ENCODE measurements around the gene RBFOX2.

DNA sequence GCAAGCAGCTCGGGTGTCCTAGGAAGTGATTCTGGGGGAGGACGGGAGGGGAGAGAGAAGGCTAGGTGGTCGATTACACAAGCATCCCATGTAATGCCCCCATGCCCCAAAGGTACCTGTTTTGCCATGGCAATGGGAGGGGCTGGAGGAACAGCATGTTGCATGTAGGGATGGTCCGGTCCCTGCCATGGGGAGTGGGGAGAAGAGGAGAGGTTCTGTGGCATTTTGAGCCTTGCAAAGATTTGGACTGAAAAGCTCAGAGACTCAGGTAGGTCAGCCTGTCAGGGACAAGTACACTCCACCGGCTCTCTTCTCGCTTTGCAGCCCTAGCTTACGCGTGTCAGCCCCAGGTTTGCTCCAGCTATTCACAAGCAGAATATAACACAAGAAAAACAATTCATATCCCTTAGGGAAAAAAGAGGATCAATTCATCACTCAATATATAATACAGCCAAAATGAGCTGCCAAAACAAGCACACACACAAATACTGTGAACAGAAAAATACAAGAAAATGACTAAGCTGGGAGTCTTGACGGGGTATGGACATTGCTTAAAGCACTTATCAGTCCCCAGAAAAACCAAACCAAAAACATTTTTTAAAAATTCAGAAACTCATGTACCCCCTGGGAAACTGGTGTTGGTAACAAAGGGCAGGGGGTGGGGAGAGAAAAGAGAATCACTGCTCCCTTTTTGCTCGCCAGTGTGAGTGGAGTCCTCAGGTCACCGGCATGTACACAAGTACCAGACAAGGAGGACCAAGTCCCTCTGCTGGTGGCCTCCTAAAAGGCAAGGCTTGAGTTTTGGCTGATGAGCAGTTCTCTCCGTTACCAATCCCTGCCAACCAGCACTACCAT is 289.3 kb downstream of the RBFOX2 start:
- TF ChIP-seq, protein P1, sequence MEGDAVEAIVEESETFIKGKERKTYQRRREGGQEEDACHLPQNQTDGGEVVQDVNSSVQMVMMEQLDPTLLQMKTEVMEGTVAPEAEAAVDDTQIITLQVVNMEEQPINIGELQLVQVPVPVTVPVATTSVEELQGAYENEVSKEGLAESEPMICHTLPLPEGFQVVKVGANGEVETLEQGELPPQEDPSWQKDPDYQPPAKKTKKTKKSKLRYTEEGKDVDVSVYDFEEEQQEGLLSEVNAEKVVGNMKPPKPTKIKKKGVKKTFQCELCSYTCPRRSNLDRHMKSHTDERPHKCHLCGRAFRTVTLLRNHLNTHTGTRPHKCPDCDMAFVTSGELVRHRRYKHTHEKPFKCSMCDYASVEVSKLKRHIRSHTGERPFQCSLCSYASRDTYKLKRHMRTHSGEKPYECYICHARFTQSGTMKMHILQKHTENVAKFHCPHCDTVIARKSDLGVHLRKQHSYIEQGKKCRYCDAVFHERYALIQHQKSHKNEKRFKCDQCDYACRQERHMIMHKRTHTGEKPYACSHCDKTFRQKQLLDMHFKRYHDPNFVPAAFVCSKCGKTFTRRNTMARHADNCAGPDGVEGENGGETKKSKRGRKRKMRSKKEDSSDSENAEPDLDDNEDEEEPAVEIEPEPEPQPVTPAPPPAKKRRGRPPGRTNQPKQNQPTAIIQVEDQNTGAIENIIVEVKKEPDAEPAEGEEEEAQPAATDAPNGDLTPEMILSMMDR (IDR thresholded peaks at IDR 0.05) = no peak
- TF ChIP-seq POLR2A (IDR thresholded peaks at IDR 0.05) = no peak
